ENCODE data around the gene ZBTB1. TPM values are rescaled to one million over a fixed set of nuclear protein-coding genes. Genes with fewer than 3 reads are reported as not detected.

Gene ZBTB1
- total RNA-seq, result 64.6 TPM

- peak; percentile 61 for ATAC-seq
- peak; percentile 91 for DNase-seq (ENCODE audit: low spot score)
- intact Hi-C loops (cut with DNase I), result no loop called here
Measured at GRCh38 chr14:64504310-64504896, at the start of gene ZBTB1. ZBTB1 (plus strand) TSS chr14:64504770; CDS start chr14:64521505, 16,735 bp downstream.

- intact Hi-C loops (cut with DNase I), result no loop called here
- DNase-seq (ENCODE audit: low spot score) (no peak), ATAC-seq (no peak)
Measured at GRCh38 chr14:64459405-64460136, 45.0 kb upstream of the ZBTB1 start.

GRCh38 chr14:64461221-64461620 lies 43.3 kb upstream of the ZBTB1 start:
- intact Hi-C loops (cut with DNase I), result no loop called here
- ATAC-seq (no peak), DNase-seq (ENCODE audit: low spot score) (no peak)

- intact Hi-C loops (cut with DNase I), result no loop called here
- ATAC-seq (no peak), DNase-seq (ENCODE audit: low spot score) (no peak)
Measured at GRCh38 chr14:64463195-64463594, 41.4 kb upstream of the ZBTB1 start.

GRCh38 chr14:64463873-64464272 lies 40.7 kb upstream of the ZBTB1 start:
- intact Hi-C loops (cut with DNase I), result no loop called here
- DNase-seq (ENCODE audit: low spot score) (no peak), ATAC-seq (no peak)

GRCh38 chr14:64464651-64465050 lies 39.9 kb upstream of the ZBTB1 start:
- intact Hi-C loops (cut with DNase I), result no loop called here
- DNase-seq (ENCODE audit: low spot score), result no peak
- ATAC-seq, result no peak

- intact Hi-C loops (cut with DNase I), result no loop called here
- peak; percentile 79 for ATAC-seq
- DNase-seq (ENCODE audit: low spot score), result peak; percentile 67
Measured at GRCh38 chr14:64465191-64465822, 39.3 kb upstream of the ZBTB1 start, which contains the start of gene AKAP5. AKAP5 (plus strand) TSS chr14:64465499; CDS start chr14:64468395, 2,896 bp downstream.

- intact Hi-C loops (cut with DNase I), result no loop called here
- no peak for DNase-seq (ENCODE audit: low spot score)
- ATAC-seq, result peak; percentile 62
Measured at GRCh38 chr14:64465831-64466554, 38.6 kb upstream of the ZBTB1 start.

GRCh38 chr14:64467101-64467500 lies 37.5 kb upstream of the ZBTB1 start:
- DNase-seq (ENCODE audit: low spot score), result no peak
- no peak for ATAC-seq

GRCh38 chr14:64467566-64467965 lies 37.0 kb upstream of the ZBTB1 start:
- intact Hi-C loops (cut with DNase I), result no loop called here
- no peak for DNase-seq (ENCODE audit: low spot score)
- no peak for ATAC-seq

More at GRCh38 chr14:64467101-64467500, 37.5 kb upstream of the ZBTB1 start:
- intact Hi-C loops (cut with DNase I), result no loop called here

GRCh38 chr14:64468451-64468850 lies 36.1 kb upstream of the ZBTB1 start:
- intact Hi-C loops (cut with DNase I), result no loop called here
- ATAC-seq (no peak), DNase-seq (ENCODE audit: low spot score) (no peak)

- no peak for DNase-seq (ENCODE audit: low spot score)
- intact Hi-C loops (cut with DNase I), result no loop called here
- ATAC-seq, result no peak
Measured at GRCh38 chr14:64474041-64474440, 30.5 kb upstream of the ZBTB1 start.

GRCh38 chr14:64474698-64475097 lies 29.9 kb upstream of the ZBTB1 start:
- intact Hi-C loops (cut with DNase I), result no loop called here
- no peak for DNase-seq (ENCODE audit: low spot score)
- no peak for ATAC-seq

GRCh38 chr14:64475585-64476273 lies 28.8 kb upstream of the ZBTB1 start:
- intact Hi-C loops (cut with DNase I), result no loop called here
- DNase-seq (ENCODE audit: low spot score), result no peak
- ATAC-seq, result no peak

GRCh38 chr14:64476438-64476837 lies 28.1 kb upstream of the ZBTB1 start:
- ATAC-seq (no peak), DNase-seq (ENCODE audit: low spot score) (no peak)
- intact Hi-C loops (cut with DNase I), result no loop called here

- ATAC-seq (no peak), DNase-seq (ENCODE audit: low spot score) (no peak)
- intact Hi-C loops (cut with DNase I), result no loop called here
Measured at GRCh38 chr14:64478634-64479250, 25.8 kb upstream of the ZBTB1 start.

GRCh38 chr14:64488590-64489099 lies 15.9 kb upstream of the ZBTB1 start:
- DNase-seq (ENCODE audit: low spot score) (no peak), ATAC-seq (no peak)
- intact Hi-C loops (cut with DNase I), result no loop called here

GRCh38 chr14:64491637-64492036 lies 12.9 kb upstream of the ZBTB1 start:
- intact Hi-C loops (cut with DNase I), result no loop called here
- DNase-seq (ENCODE audit: low spot score), result no peak
- ATAC-seq, result no peak

Measured in sciatic nerve (tissue), 2 donors.